ENCODE data around the gene PFKFB1.

The PFKFB1 gene

DNA sequence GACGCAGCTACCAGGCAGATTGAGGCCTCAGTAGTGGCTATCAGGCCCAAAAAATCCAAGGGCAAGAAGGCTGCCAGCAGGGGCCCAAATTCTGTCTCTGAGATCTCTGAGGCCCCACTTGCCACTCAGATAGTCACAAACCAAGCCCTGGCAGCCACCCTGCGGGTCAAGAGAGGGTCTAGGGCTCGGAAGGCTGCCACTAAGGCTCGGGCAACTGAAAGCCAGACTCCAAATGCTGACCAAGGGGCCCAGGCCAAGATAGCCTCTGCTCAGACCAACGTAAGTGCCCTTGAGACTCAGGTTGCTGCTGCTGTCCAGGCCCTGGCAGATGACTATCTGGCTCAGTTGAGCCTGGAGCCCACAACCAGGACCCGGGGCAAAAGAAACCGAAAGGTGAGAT, 70.6 kb downstream of the PFKFB1 start:
- TF ChIP-seq, protein P1, sequence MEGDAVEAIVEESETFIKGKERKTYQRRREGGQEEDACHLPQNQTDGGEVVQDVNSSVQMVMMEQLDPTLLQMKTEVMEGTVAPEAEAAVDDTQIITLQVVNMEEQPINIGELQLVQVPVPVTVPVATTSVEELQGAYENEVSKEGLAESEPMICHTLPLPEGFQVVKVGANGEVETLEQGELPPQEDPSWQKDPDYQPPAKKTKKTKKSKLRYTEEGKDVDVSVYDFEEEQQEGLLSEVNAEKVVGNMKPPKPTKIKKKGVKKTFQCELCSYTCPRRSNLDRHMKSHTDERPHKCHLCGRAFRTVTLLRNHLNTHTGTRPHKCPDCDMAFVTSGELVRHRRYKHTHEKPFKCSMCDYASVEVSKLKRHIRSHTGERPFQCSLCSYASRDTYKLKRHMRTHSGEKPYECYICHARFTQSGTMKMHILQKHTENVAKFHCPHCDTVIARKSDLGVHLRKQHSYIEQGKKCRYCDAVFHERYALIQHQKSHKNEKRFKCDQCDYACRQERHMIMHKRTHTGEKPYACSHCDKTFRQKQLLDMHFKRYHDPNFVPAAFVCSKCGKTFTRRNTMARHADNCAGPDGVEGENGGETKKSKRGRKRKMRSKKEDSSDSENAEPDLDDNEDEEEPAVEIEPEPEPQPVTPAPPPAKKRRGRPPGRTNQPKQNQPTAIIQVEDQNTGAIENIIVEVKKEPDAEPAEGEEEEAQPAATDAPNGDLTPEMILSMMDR (IDR thresholded peaks at IDR 0.05; ENCODE audit: low read depth, low read length) = no peak
- no peak overlapping the region for H3K4me3 ChIP-seq (ENCODE audit: low read depth, low read length)

DNA sequence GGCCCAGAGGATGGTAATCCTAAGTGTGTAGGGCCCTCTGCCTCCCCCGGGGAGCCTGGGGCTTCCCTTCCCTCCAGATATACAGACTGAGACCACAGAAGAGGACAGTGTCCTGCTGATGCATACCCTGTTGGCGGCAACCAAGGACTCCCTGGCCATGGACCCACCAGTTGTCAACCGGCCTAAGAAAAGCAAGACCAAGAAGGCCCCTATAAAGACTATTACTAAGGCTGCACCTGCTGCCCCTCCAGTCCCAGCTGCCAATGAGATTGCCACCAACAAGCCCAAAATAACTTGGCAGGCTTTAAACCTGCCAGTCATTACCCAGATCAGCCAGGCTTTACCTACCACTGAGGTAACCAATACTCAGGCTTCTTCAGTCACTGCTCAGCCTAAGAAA, 71.4 kb downstream of the PFKFB1 start:
- TF ChIP-seq, protein P1 (IDR thresholded peaks at IDR 0.05; ENCODE audit: low read depth, low read length) = no peak
- H3K4me3 ChIP-seq (ENCODE audit: low read depth, low read length) = no peak overlapping the region

DNA sequence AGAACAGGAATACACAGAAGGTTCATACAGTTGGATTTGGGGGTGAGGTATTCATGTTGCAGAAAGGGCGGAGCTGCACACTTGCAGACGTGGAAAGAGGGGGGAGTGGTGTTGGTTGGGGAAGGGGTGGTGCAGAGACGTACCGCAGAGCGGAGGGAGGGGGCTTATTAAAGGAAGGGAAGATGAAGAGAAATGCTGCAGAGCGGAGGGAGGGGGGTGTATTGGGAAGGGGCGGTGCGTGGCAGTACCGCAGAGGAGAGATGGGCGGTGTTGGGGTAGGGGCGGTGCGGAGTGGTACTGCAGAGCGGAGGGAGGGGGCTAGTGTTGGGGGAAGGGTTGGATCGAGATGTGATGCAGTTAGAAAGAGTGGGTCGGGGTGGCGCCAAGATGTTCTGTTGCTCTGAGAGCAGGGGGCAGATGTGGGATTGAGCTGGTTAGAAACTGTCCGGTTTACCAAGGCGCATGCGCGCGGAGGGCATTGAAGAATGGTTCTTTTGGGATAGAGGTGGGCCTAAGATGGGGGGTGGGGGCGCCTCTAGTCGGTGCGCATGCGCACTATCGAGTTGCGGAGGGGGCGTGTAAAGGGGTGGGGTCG, 72.5 kb downstream of the PFKFB1 start:
- TF ChIP-seq, protein P1 (IDR thresholded peaks at IDR 0.05; ENCODE audit: low read depth, low read length) = no peak
- peak overlapping the region; percentile 74 for H3K4me3 ChIP-seq (ENCODE audit: low read depth, low read length)

DNA sequence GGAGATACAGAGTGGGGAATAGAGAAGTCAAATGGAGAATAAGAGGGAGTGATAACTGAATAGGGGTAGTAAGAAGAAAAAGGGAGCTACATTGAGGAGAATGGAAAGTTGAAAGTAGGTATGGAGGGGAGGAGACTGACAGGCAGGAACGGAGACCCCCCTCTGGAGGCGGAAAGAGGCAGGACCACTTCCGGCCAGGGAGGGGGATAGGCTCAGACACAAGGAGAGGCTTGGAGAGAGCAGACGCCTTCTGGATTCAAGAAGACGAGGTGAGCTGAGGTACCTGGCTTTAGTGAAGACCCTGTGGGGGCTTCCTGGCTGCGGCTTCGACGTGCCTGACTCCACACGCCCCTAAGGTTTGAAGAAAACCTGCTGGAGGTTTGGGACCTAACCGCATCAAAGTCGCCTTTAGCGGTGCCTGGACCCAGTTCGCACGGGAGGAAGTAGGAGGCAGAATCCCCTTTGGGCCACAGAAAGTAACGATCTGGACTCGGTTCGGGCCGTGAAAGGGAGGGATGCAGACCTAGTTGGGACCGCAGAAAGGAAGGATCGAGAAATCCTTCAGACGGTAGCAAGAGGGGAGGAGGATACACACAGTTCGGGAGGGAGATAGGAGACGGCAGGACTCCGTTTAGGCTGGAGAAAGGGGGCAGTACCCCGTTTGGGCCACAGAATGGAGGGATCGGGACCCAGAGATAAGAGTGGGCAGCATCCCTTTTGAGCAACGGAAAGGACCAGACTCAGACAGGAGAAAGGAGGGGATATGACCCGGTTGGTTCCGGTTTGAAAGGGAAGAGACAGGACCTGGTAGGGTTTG, 73.2 kb downstream of the PFKFB1 start, which contains the start of gene TRO:
Gene TRO (plus strand): TSS at position 215 of the 817 bp plus-strand sequence. CDS start 1,423 bp downstream, outside the sequence.
- H3K4me3 ChIP-seq (ENCODE audit: low read depth, low read length) = peak within 1 kb of the TSS; percentile 74

DNA sequence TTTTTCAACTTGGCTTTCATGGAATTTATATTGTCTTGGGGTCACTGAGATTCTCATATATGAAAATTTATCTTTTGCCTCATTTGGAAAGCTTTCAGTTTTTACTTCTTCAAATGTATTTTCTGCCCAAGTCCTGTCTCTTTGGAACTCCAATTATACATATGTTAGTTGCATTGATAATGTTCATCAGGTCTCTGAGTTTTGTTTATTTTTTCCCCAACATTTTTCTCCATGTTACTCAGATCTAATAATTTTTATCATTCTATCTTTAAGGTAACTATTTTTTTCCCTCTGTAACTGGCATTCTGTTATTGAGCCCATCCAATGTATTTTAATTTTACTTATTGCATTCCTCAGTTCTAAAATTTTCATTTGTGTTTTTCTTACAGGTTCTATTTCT, 84.0 kb downstream of the PFKFB1 start:
- H3K4me3 ChIP-seq (ENCODE audit: low read depth, low read length) = no peak overlapping the region
- TF ChIP-seq, protein P1 (IDR thresholded peaks at IDR 0.05; ENCODE audit: low read depth, low read length) = no peak

More for the DNA sequence above, 73.2 kb downstream of the PFKFB1 start, which contains the start of gene TRO:
- TF ChIP-seq, protein P1 (IDR thresholded peaks at IDR 0.05; ENCODE audit: low read depth, low read length) = no peak

DNA sequence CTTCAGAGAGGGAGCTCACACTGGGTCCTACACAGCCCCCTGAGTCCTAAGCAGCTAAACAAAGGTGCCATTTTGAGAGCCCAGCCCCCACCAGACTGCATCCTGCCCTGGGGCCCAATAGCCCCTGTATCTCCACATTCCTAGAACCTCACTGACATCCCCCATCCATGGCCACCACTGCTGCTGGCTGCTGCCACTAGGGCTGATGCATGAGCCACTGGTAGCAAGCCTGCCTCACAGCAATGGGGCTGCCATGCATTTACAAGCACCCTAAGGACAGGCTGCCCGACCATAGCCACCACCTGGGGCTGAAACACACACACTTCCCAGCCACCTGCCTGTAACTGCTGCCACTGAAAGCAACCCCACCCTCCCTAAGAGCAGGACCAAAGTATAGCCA, 99.8 kb downstream of the PFKFB1 start:
- TF ChIP-seq, protein P1 (IDR thresholded peaks at IDR 0.05; ENCODE audit: low read depth, low read length) = no peak

DNA sequence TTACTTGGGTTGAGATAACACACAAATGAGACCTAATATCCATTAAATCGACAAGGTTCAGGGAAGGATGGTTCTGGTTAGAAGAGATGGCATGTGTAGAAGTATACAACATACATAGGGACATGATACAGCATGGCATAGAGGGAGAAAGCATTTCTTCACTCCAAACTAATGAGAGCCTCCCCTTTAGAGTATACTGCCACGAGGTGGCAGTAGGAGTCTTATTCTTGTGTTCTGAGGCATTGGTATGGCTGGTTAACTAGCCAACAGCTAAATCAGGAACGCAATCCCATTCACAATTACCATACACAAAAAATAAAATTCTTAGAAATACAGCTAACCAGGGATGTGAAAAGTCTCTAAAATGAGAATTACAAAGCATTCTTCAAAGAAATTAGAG, 102.4 kb downstream of the PFKFB1 start:
- H3K4me3 ChIP-seq (ENCODE audit: low read depth, low read length) = no peak overlapping the region
- TF ChIP-seq, protein P1 (IDR thresholded peaks at IDR 0.05; ENCODE audit: low read depth, low read length) = peak; percentile 21; the same call in 1 of the 2 replicates

More for the DNA sequence above, 99.8 kb downstream of the PFKFB1 start:
- no peak overlapping the region for H3K4me3 ChIP-seq (ENCODE audit: low read depth, low read length)
